H9 (cell line): ENCODE results near the gene EIF3D. TPM values are rescaled to one million over a fixed set of nuclear protein-coding genes. Genes with fewer than 3 reads are reported as not detected.
A peak's percentile ranks its signal among the peaks of the same experiment; 100 is the strongest.

ENCODE experiments used
- DNase-seq: peaks from one replicate; pipeline ENCODE4 v3.0.0-alpha.2; 2017
- H2AFZ ChIP-seq: one replicate; pipeline ENCODE4 v1.6.1; 2013; ENCODE audit warnings: mild to moderate bottlenecking, low read length, control low read depth, moderate library complexity
- H2AK5ac ChIP-seq: 2 replicates; pipeline ENCODE4 v1.6.1; 2013; ENCODE audit warnings: low read length, control low read depth, mixed read lengths; ENCODE audit not compliant: insufficient read length
- H2BK120ac ChIP-seq: one replicate; pipeline ENCODE4 v1.6.1; 2013; ENCODE audit warnings: low read depth, mild to moderate bottlenecking, low read length, control low read depth, inconsistent platforms; ENCODE audit not compliant: poor library complexity, severe bottlenecking
- H2BK12ac ChIP-seq: 2 replicates; pipeline ENCODE4 v1.6.1; 2013; ENCODE audit warnings: low read length, control low read depth, mixed read lengths, low read depth; ENCODE audit not compliant: insufficient read length
- H2BK15ac ChIP-seq: 2 replicates; pipeline ENCODE4 v1.6.1; 2013; ENCODE audit warnings: low read depth, low read length, control low read depth
- H2BK20ac ChIP-seq: one replicate; pipeline ENCODE4 v1.6.1; 2013; ENCODE audit warnings: low read depth, mild to moderate bottlenecking, low read length, control low read depth, inconsistent platforms; ENCODE audit not compliant: poor library complexity, severe bottlenecking
- H2BK5ac ChIP-seq: 2 replicates; pipeline ENCODE4 v1.6.1; 2013; ENCODE audit warnings: low read length, control low read depth, mixed read lengths; ENCODE audit not compliant: insufficient read length
- H3K14ac ChIP-seq: 2 replicates; pipeline ENCODE4 v1.6.1; 2013; ENCODE audit warnings: low read length, control low read depth; ENCODE audit not compliant: insufficient read depth
- H3K18ac ChIP-seq: 2 replicates; pipeline ENCODE4 v1.6.1; 2013; ENCODE audit warnings: low read depth, mild to moderate bottlenecking, mixed read lengths, low read length, control low read depth; ENCODE audit not compliant: insufficient read length
- H3K23ac ChIP-seq: 2 replicates; pipeline ENCODE4 v1.6.1; 2013; ENCODE audit warnings: low read length, control low read depth, mixed read lengths, low read depth; ENCODE audit not compliant: insufficient read length
- H3K23me2 ChIP-seq: 2 replicates; pipeline ENCODE4 v1.6.1; 2013; ENCODE audit warnings: low read depth, mild to moderate bottlenecking, mixed read lengths, low read length, control low read depth; ENCODE audit not compliant: insufficient read length, poor library complexity, severe bottlenecking
- H3K27ac ChIP-seq: 2 replicates; pipeline ENCODE4 v1.5.1; 2013; ENCODE audit warnings: low read length, control low read depth, mixed read lengths, low read depth; ENCODE audit not compliant: insufficient read length
- H3K27me3 ChIP-seq: 2 replicates; pipeline ENCODE4 v1.6.1; 2013; ENCODE audit warnings: low read length, control low read depth, inconsistent platforms; ENCODE audit not compliant: insufficient read depth
- H3K4ac ChIP-seq: 2 replicates; pipeline ENCODE4 v1.6.1; 2013; ENCODE audit warnings: low read depth, mild to moderate bottlenecking, control low read depth, inconsistent platforms, low read length, moderate library complexity
- H3K4me1 ChIP-seq: 2 replicates; pipeline ENCODE4 v1.6.1; 2013; ENCODE audit warnings: low read length, control low read depth, inconsistent platforms; ENCODE audit not compliant: insufficient read depth
- H3K4me2 ChIP-seq: 2 replicates; pipeline ENCODE4 v1.6.1; 2013; ENCODE audit warnings: low read length, control low read depth, mixed read lengths; ENCODE audit not compliant: insufficient read length, insufficient read depth
- H3K56ac ChIP-seq: 2 replicates; pipeline ENCODE4 v1.6.1; 2013; ENCODE audit warnings: low read depth, mild to moderate bottlenecking, mixed read lengths, low read length, control low read depth; ENCODE audit not compliant: insufficient read length
- H3K79me1 ChIP-seq: 2 replicates; pipeline ENCODE4 v1.6.1; 2013; ENCODE audit warnings: low read depth, mild to moderate bottlenecking, moderate library complexity, low read length, control low read depth, inconsistent platforms; ENCODE audit not compliant: insufficient read depth, poor library complexity, severe bottlenecking
- H3K79me2 ChIP-seq: 2 replicates; pipeline ENCODE4 v1.6.1; 2013; ENCODE audit warnings: low read length, control low read depth, inconsistent platforms; ENCODE audit not compliant: insufficient read depth
- H3K9ac ChIP-seq: 2 replicates; pipeline ENCODE4 v1.6.1; 2013; ENCODE audit warnings: low read length, control low read depth, mixed read lengths; ENCODE audit not compliant: insufficient read length; ENCODE audit errors: extremely low read depth
- H3K9me3 ChIP-seq: one replicate; pipeline ENCODE4 v1.6.1; 2013; ENCODE audit warnings: low read depth, low read length, inconsistent platforms; ENCODE audit not compliant: control insufficient read depth
- H3T11ph ChIP-seq: one replicate; pipeline ENCODE4 v1.6.1; 2013; ENCODE audit warnings: mild to moderate bottlenecking, low read length, control low read depth, inconsistent platforms
- H4K20me1 ChIP-seq: one replicate; pipeline ENCODE4 v1.6.1; 2013; ENCODE audit not compliant: control insufficient read depth, insufficient read length, insufficient read depth
- H4K5ac ChIP-seq: 2 replicates; pipeline ENCODE4 v1.6.1; 2013; ENCODE audit warnings: low read depth, mild to moderate bottlenecking, mixed read lengths, low read length, control low read depth; ENCODE audit not compliant: insufficient read length
- H4K8ac ChIP-seq: replicated peaks from 2 replicates; pipeline ENCODE4 v1.6.1; 2013; ENCODE audit warnings: low read length, control low read depth, mixed read lengths, low read depth; ENCODE audit not compliant: insufficient read length
- H4K91ac ChIP-seq: 2 replicates; pipeline ENCODE4 v1.6.1; 2013; ENCODE audit warnings: low read depth, mild to moderate bottlenecking, moderate library complexity, mixed read lengths, low read length, control low read depth; ENCODE audit not compliant: insufficient read length
- H3K27ac Mint-ChIP-seq, 3 experiments: 2 replicates in 2 of 3; 3 replicates in 1 of 3; pipeline ENCODE4 v1.8.0; 2020 to 2021; ENCODE audit warnings: mixed read lengths in 3 of 3, mild to moderate bottlenecking in 1 of 3, moderate library complexity in 1 of 3
- H3K27me3 Mint-ChIP-seq: 2 replicates; pipeline ENCODE4 v1.8.0; 2021; ENCODE audit warnings: low read depth, mild to moderate bottlenecking, moderate library complexity, mixed read lengths
- H3K36me3 Mint-ChIP-seq, 3 experiments: 2 replicates in 2 of 3; 3 replicates in 1 of 3; pipeline ENCODE4 v1.8.0; 2020 to 2021; ENCODE audit warnings: low read depth in 3 of 3, mixed read lengths in 3 of 3; ENCODE audit not compliant: insufficient read depth in 1 of 3
- H3K4me1 Mint-ChIP-seq, 2 experiments: 2 replicates each; pipeline ENCODE4 v1.8.0; 2020; ENCODE audit warnings: mixed read lengths in 2 of 2
- H3K4me3 Mint-ChIP-seq, 2 experiments: 2 replicates in 1 of 2; 3 replicates in 1 of 2; pipeline ENCODE4 v1.8.0; 2020 to 2021; ENCODE audit warnings: mild to moderate bottlenecking in 2 of 2, mixed read lengths in 2 of 2, moderate library complexity in 1 of 2
- H3K9me3 Mint-ChIP-seq, 2 experiments: 2 replicates in 1 of 2; 3 replicates in 1 of 2; pipeline ENCODE4 v1.8.0; 2020; ENCODE audit warnings: mild to moderate bottlenecking in 2 of 2, mixed read lengths in 2 of 2, moderate library complexity in 1 of 2
- CTCF ChIP-seq: fragments of 200-600 bp; sonication (generic); conservative IDR thresholded peaks from 3 replicates; pipeline ENCODE4 v1.8.0; 2021; ENCODE audit warnings: antibody characterized with exemption, mild to moderate bottlenecking
- WGBS: extraction: QIAGEN DNeasy Blood & Tissue Kit; methylation state at CpG from one replicate; pipeline ENCODE4 v1.1.7; 2013; ENCODE audit warnings: missing lambda C conversion rate, low lambda C conversion rate, mixed read lengths; ENCODE audit not compliant: insufficient read length; ENCODE audit errors: extremely low coverage; 5-methylcytosine and 5-hydroxymethylcytosine counted together
- total RNA-seq: library from RNA; stranded (reverse); gene quantifications from 2 replicates; pipeline ENCODE4 v1.2.1, GENCODE V29; 2021

EIF3D gene
- total RNA-seq, 1 experiment from 2014 or later: 198 TPM

- Histone ChIP-seq H3K4ac (no peak overlapping the region), H3K4me1 (no peaks in the 10 kb centered on the region), H4K8ac (no peak overlapping the region), H3K4me2 (no peak overlapping the region), H2BK12ac (no peak overlapping the region), H2BK20ac (no peak overlapping the region), H2BK5ac (no peak overlapping the region), H3K27me3 (no peaks in the 10 kb centered on the region), H3K27ac (no peak overlapping the region), H4K91ac (no peak overlapping the region), H4K5ac (no peak overlapping the region), H2BK120ac (no peak overlapping the region), H3K9me3 (no peaks in the 10 kb centered on the region), H3K23me2 (no peaks in the 10 kb centered on the region), H3K23ac (no peak overlapping the region), H2AK5ac (no peak overlapping the region), H3K79me2 (no peaks in the 10 kb centered on the region), H3K9ac (no peak overlapping the region), H3K14ac (no peak overlapping the region; the same call in 1 of the 2 replicates), H2AFZ (no peak overlapping the region), H3K18ac (no peak overlapping the region), H3K56ac (no peak overlapping the region), H3T11ph (no peak overlapping the region), H2BK15ac (no peak overlapping the region), H3K79me1 (no peaks in the 10 kb centered on the region), H4K20me1 (no peaks in the 10 kb centered on the region)
- no CpG with 5 or more reads among the region's 14 CpGs for WGBS
- TF ChIP-seq CTCF: no peak
- H3K9me3 Mint-ChIP-seq: no peaks in the 10 kb centered on the region
- H3K36me3 Mint-ChIP-seq: peaks cover 0 to 20% (median 19%) of the 10 kb centered on the region in 3 experiments; a peak in 5 of 7 replicates
- no peak overlapping the region for H3K4me3 Mint-ChIP-seq
- no peaks in the 10 kb centered on the region for H3K27me3 Mint-ChIP-seq
- no peak for DNase-seq
- peaks cover 7 to 8% of the 10 kb centered on the region in 2 experiments for H3K4me1 Mint-ChIP-seq
- H3K27ac Mint-ChIP-seq: peak overlapping the region in 1 of 3 experiments; percentile 62; a peak in 2 of 7 replicates
Measured at GRCh38 chr22:36467042-36467810, 61.7 kb downstream of the EIF3D start.
